B cell (primary cell): ENCODE data around the gene TET1. TPM values are rescaled to one million over a fixed set of nuclear protein-coding genes. Genes with fewer than 3 reads are reported as not detected.
"Not testable (repeated sequence)": the region's sequence is repeated elsewhere in the genome, so short reads cannot be mapped to it uniquely, and the experiment has no call there.

Experiments used
- ATAC-seq: fragments of 200-7000 bp; cut with Tn5 transposase; one replicate; pipeline ENCODE4 v1.10.0; 2021; ENCODE audit warnings: low read depth, mild to moderate bottlenecking, moderate number of reproducible peaks, moderate library complexity
- CTCF ChIA-PET: fragments of 350-600 bp; sonication (Branson Sonifier 250); formaldehyde crosslinking; loops from one replicate; lab custom pipeline; 2021; ENCODE audit warnings: antibody characterized with exemption, inconsistent platforms; lab: Charles Lee
- POLR2A ChIA-PET: fragments of 350-600 bp; sonication (Branson Sonifier 250); formaldehyde crosslinking; loops from one replicate; lab custom pipeline; 2021; ENCODE audit warnings: antibody characterized with exemption; lab: Charles Lee
- DNase-seq: peaks from one replicate; pipeline ENCODE4 v3.0.0; 2013
- H2AFZ ChIP-seq: 2 replicates; pipeline ENCODE4 v1.6.1; 2012; ENCODE audit warnings: mild to moderate bottlenecking, low read depth, low read length; ENCODE audit not compliant: insufficient read depth, poor library complexity, severe bottlenecking
- H3K27ac ChIP-seq, 2 donors: 1 replicate in 1 of 2; 2 replicates in 1 of 2; pipeline ENCODE4 v1.5.1; 2012 to 2013; ENCODE audit warnings: low read length in 2 of 2, mild to moderate bottlenecking in 2 of 2, moderate library complexity in 1 of 2
- H3K27me3 ChIP-seq, 4 experiments: fragments of 200-600 bp in 1 of 4; sonication (generic) in 1 of 4; replicated peaks in 1 of 4; 1 replicate in 2 of 4; 2 replicates in 2 of 4; pipeline versions ENCODE4 v1.6.1 to v1.7.0; 2013 to 2016; ENCODE audit warnings: low read length in 3 of 4, mild to moderate bottlenecking in 2 of 4, mixed read lengths in 1 of 4, moderate library complexity in 1 of 4; ENCODE audit not compliant: insufficient read depth in 4 of 4, control insufficient read depth in 3 of 4; ENCODE audit errors: control extremely low read depth in 1 of 4
- H3K36me3 ChIP-seq, 2 experiments: replicated peaks in 1 of 2; 1 replicate in 1 of 2; 2 replicates in 1 of 2; pipeline versions ENCODE4 v1.6.1 to v1.7.1; 2013; ENCODE audit warnings: low read length in 1 of 2; ENCODE audit not compliant: insufficient read depth in 2 of 2, control insufficient read depth in 1 of 2; ENCODE audit errors: control extremely low read depth in 1 of 2, extremely low read depth in 1 of 2
- H3K4me1 ChIP-seq, 2 donors: fragments of 200-600 bp in 1 of 2; sonication (generic) in 1 of 2; 1 replicate in 1 of 2; 2 replicates in 1 of 2; pipeline versions ENCODE4 v1.5.1 to v1.6.1; 2013 to 2017; ENCODE audit warnings: low read length in 2 of 2; ENCODE audit not compliant: control insufficient read depth in 2 of 2, insufficient read depth in 2 of 2
- H3K4me2 ChIP-seq: replicated peaks from 2 replicates; pipeline ENCODE3; 2012; ENCODE audit warnings: mild to moderate bottlenecking, low read depth, low read length; ENCODE audit not compliant: poor library complexity, severe bottlenecking
- H3K4me3 ChIP-seq, 5 experiments: fragments of 200-600 bp in 1 of 5; sonication (generic) in 1 of 5; 1 replicate in 3 of 5; 2 replicates in 2 of 5; pipeline versions ENCODE4 v1.5.1 to v1.7.0; 2011 to 2016; ENCODE audit warnings: low read length in 4 of 5, mild to moderate bottlenecking in 4 of 5, low read depth in 2 of 5, control low read depth in 1 of 5, moderate library complexity in 1 of 5; ENCODE audit not compliant: insufficient read depth in 1 of 5; ENCODE audit errors: control extremely low read depth in 1 of 5, extremely low read depth in 1 of 5
- H3K79me2 ChIP-seq: fragments of 200-600 bp; sonication (generic); one replicate; pipeline ENCODE4 v1.6.0; 2016; ENCODE audit warnings: low read length; ENCODE audit not compliant: control insufficient read depth, insufficient read depth
- H3K9ac ChIP-seq: fragments of 200-600 bp; sonication (generic); 2 replicates; pipeline ENCODE4 v1.6.1; 2017; ENCODE audit warnings: mild to moderate bottlenecking, low read length, moderate library complexity
- H3K9me3 ChIP-seq, 3 donors: one replicate each; pipeline versions ENCODE4 v1.6.1 to v1.7.1; 2013; ENCODE audit warnings: low read length in 2 of 3; ENCODE audit not compliant: control insufficient read depth in 2 of 3, insufficient read depth in 1 of 3; ENCODE audit errors: control extremely low read depth in 1 of 3
- H4K20me1 ChIP-seq: 2 replicates; pipeline ENCODE4 v1.6.0; 2012; ENCODE audit warnings: mild to moderate bottlenecking, low read length; ENCODE audit not compliant: insufficient read depth, control insufficient read depth, poor library complexity, severe bottlenecking
- H3K27ac Mint-ChIP-seq: one replicate; pipeline ENCODE4 v1.8.0; 2021; ENCODE audit warnings: mixed read lengths
- H3K27me3 Mint-ChIP-seq: one replicate; pipeline ENCODE4 v1.8.0; 2021; ENCODE audit warnings: mixed read lengths
- H3K4me1 Mint-ChIP-seq: one replicate; pipeline ENCODE4 v1.8.0; 2021; ENCODE audit warnings: mixed read lengths
- H3K4me3 Mint-ChIP-seq: one replicate; pipeline ENCODE4 v1.8.0; 2021; ENCODE audit warnings: mixed read lengths
- H3K9me3 Mint-ChIP-seq: one replicate; pipeline ENCODE4 v1.8.0; 2022; ENCODE audit warnings: mixed read lengths; ENCODE audit not compliant: insufficient read depth
- CTCF ChIP-seq: fragments of 200-600 bp; IDR thresholded peaks from one replicate; pipeline ENCODE4 v1.8.0; 2022; ENCODE audit warnings: antibody characterized with exemption, mild to moderate bottlenecking
- EZH2 ChIP-seq: IDR thresholded peaks from 2 replicates; pipeline ENCODE4 v1.6.1; 2012; ENCODE audit warnings: borderline replicate concordance, low read depth, mild to moderate bottlenecking, moderate library complexity, low read length; ENCODE audit not compliant: insufficient read depth, poor library complexity, severe bottlenecking
- WGBS: methylation state at CpG from one replicate; pipeline ENCODE4 v1.1.5; 2013; ENCODE audit warnings: missing lambda C conversion rate; ENCODE audit not compliant: insufficient coverage; 5-methylcytosine and 5-hydroxymethylcytosine counted together
- intact Hi-C: fragments of 100-400 bp; cut with micrococcal nuclease; formaldehyde crosslinking; loops from one replicate; pipeline ENCODE4 v1.10.0; 2022
- polyA plus RNA-seq: library from polyadenylated mRNA; depleted of rRNA; stranded (reverse); fragments of >200 nt; gene quantifications from 2 replicates; pipeline ENCODE4 v1.2.3, GENCODE V29; 2012
- total RNA-seq, 2 donors: library from RNA; stranded (reverse); fragments of 120-200 nt in 1 of 2; gene quantifications; 1 replicate in 1 of 2; 2 replicates in 1 of 2; pipeline versions ENCODE4 v1.2.3 to v1.2.4, GENCODE V29; 2013 to 2022

Gene TET1
- total and polyA plus RNA-seq, 2 donors (not counting 1 experiment from before 2014, with no cell fraction given) = 0.30 to 1.4 TPM

- Histone ChIP-seq H3K4me3 (no peak overlapping the region), H3K9me3 (no peaks in the 10 kb centered on the region), H3K36me3 (no peaks in the 10 kb centered on the region), H2AFZ (no peak overlapping the region), H4K20me1 (no peaks in the 10 kb centered on the region), H3K27ac (no peak overlapping the region), H3K9ac (no peak overlapping the region), H3K27me3 (no peaks in the 10 kb centered on the region), H3K4me2 (no peak overlapping the region), H3K79me2 (no peaks in the 10 kb centered on the region), H3K4me1 (no peaks in the 10 kb centered on the region)
- no peak for TF ChIP-seq EZH2
- TF ChIP-seq CTCF = no peak
- ATAC-seq = no peak
- no peak overlapping the region for H3K4me3 Mint-ChIP-seq
- no peak overlapping the region for H3K27ac Mint-ChIP-seq
- ChIA-PET CTCF (no interaction called here), POLR2A (no interaction called here)
- no peaks in the 10 kb centered on the region for H3K9me3 Mint-ChIP-seq
- no peak for DNase-seq
- intact Hi-C loops = no loop called here
- H3K27me3 Mint-ChIP-seq = no peaks in the 10 kb centered on the region
- no CpG with 5 or more reads among the region's 1 CpG for WGBS
- no peaks in the 10 kb centered on the region for H3K4me1 Mint-ChIP-seq
Measured at GRCh38 chr10:68705548-68705947, 145.4 kb downstream of the TET1 start.

GRCh38 chr10:68708987-68709386 is 148.8 kb downstream of the TET1 start:
- H3K4me3 ChIP-seq, H3K27ac ChIP-seq, H3K36me3 ChIP-seq, H3K4me3 Mint-ChIP-seq, intact Hi-C loops, POLR2A ChIA-PET, ATAC-seq, H3K79me2 ChIP-seq, H3K9me3 Mint-ChIP-seq, H3K9me3 ChIP-seq, DNase-seq, H3K4me1 ChIP-seq, H3K4me1 Mint-ChIP-seq, H3K9ac ChIP-seq, H2AFZ ChIP-seq, H3K27ac Mint-ChIP-seq, H4K20me1 ChIP-seq, H3K4me2 ChIP-seq, H3K27me3 Mint-ChIP-seq, H3K27me3 ChIP-seq: not testable (repeated sequence)
- WGBS = 97% methylated on average over 3 of the region's 5 CpGs
- CTCF ChIA-PET = interaction anchor here (0.7 kb wide), 1 partner anchor 1694 kb away, joined by 3 read pairs; no protein-coding TSS in a partner anchor

GRCh38 chr10:68713065-68713464 is 152.9 kb downstream of the TET1 start:
- H3K36me3 ChIP-seq, H3K79me2 ChIP-seq, ATAC-seq, CTCF ChIA-PET, H3K4me3 Mint-ChIP-seq, H2AFZ ChIP-seq, H3K9me3 ChIP-seq, H4K20me1 ChIP-seq, H3K9me3 Mint-ChIP-seq, H3K4me1 ChIP-seq, intact Hi-C loops, H3K9ac ChIP-seq, H3K4me3 ChIP-seq, DNase-seq, H3K27me3 Mint-ChIP-seq, H3K27me3 ChIP-seq, H3K4me2 ChIP-seq, H3K4me1 Mint-ChIP-seq, H3K27ac ChIP-seq, H3K27ac Mint-ChIP-seq: not testable (repeated sequence)
- WGBS = 96% methylated on average over 4 of the region's 13 CpGs
- POLR2A ChIA-PET = interaction anchor here (0.6 kb wide), 1 partner anchor 9 kb away, joined by 3 read pairs; no protein-coding TSS in a partner anchor
